Putamen (tissue), 1 donor: Measurements from ENCODE around the gene FAM83D.
A peak's percentile ranks its signal among the peaks of the same experiment; 100 is the strongest.

ENCODE experiments used
- DNase-seq: peaks from one replicate; pipeline ENCODE4 v3.0.0-alpha.2; 2016; ENCODE audit warnings: low spot score

Gene FAM83D

DNA sequence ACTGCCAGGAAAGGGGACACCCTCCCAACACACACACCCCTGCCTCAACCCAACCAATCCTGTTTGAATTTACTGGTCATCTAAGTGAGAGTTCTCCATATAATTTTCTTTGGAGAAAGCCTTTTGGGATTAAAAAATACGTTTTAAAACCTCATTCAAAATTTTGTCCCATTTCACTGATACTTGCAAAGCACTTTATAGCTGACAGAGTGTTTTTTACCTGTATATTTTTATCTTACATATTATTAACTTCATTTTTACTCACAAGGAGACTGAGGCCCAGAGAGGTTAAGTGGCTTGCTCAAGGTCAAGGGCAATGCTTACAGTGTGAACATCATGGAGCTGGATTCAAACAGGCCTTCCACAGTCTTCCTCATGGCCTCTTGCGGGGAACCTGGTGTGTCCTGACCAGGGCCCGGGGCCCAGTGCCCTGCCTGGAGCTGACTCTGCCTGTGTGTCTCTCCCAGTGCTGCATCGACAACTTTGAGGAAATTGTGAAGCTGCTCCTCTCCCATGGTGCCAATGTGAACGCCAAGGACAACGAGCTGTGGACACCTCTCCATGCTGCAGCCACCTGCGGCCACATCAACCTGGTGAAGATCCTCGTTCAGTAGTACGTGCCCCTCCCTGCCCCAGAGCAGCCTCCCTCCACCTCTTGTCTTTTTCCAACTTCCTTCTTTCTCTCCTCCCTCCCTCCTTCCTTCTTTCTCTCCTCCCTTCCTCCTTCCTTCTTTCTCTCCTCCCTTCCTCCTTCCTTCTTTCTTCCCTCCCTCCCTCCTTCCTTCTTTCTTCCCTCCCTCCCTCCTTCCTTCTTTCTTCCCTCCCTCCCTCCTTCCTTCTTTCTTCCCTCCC, 30.9 kb upstream of the FAM83D start:
- DNase-seq, result no peak

DNA sequence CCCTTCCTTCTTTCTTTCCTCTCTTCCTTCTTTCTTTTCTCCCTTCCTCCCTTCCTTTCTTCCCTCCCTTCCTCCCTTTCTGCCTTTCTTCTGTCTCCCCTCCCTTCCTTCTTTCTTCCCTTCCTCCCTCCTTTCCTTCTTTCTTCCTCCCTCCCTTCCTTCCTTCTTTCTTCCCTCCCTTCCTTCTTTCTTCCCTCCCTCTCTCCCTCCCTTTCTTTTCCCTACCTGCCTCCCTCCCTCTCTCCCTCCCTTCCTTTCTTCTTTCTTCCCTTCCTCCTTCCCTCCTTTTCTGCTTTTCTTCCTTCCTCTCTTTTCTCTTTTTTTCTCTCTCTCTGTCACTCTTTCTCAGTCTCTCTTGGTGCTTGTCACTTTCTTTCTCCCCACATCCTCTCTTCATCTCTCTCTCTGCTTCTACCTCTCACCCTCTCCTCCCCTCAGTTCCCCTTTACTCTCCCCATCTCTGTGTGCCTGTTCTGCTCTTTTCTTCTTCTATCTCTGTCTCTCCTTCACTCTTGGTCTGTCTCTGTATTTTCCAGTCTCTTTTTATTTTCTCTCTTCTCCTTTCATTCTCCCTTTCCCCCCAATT, 30.1 kb upstream of the FAM83D start:
- DNase-seq, result no peak

DNA sequence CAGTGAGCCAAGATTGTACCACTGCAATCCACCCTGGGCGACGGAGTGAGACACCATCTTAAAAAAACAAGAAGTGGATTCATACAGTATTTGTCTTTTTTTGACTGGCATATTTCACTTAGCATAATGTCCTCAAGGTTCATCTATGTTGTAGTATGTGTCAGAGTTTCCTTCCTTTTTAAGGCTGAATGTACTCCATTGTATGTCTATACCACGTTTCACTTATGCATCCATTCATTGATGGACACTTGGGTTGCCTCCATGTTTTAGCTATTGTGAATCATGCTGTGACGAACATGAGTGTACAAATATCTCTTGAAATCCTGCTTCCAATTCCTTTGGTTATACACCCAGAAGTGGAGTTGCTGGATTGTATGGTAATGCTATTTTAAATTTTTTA, 28.9 kb upstream of the FAM83D start:
- no peak for DNase-seq

DNA sequence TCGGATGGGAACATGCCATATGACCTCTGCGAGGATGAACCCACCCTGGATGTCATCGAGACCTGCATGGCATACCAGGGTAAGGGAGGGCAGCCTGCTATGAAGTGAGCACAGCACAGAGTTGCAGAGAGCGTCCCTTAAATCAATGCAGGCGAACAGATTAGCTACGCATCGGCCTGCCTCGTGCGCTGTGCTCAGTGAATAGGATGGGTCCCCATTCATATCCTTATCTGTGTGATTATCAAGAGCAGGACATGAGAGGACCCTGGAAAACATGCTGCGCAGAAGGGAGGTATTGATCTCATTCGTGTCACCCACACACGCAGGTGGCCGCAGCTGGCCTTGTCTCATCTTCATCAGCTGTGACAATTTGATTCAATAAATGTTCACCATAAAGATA, 25.6 kb upstream of the FAM83D start:
- no peak for DNase-seq

DNA sequence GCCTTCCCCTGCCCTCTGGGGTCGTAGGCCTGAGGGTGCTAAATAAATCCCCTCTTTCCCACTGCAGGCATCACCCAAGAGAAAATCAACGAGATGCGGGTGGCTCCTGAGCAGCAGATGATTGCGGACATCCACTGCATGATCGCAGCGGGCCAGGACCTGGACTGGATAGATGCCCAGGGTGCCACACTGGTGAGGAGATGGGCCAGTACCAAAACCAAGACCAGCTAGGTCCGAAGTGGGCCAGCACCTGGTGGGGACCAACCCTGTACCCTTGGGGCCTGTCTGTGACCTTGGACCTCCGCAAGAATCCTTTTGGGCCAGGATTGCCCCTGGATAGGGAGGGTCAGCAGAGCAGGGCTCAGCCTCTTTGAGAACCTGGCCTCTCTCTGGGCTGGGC, 23.6 kb upstream of the FAM83D start:
- no peak for DNase-seq

DNA sequence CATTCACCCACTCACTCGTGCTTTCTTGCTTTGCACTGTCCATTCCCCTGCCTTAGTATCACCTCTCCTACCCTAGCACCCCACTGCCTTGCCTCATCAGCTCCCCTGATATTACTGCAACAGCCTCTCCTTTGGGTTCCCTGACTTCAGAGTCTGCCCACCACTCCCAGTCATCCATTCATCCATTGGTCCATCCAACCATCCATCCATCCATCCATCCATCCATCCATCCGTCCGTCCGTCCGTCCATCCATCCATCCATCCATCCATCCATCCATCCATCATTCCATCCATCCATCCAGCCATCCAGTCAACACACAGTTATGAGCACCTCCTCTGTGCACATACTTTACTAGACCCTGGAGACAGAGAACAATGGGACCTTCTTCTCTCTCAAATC, 22.9 kb upstream of the FAM83D start:
- no peak for DNase-seq

DNA sequence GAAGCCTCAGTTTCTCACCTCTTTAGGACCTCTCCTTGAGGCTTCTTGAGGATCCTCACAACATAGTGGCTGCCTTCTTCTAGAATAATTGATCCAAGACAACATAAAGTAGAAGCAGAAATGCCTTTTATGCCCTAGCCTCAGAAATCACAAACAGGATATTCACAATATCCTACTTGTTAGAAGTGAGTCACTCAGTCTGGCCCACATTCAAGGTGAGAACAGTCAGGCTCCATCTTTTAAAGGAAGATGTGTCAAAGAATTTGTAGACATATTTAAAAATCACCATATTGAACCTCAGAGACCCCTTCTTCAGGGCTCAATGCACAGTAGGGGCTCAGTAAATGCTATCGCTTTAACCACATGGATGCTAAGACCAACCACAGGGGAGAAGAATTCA, 20.8 kb upstream of the FAM83D start:
- no peak for DNase-seq

DNA sequence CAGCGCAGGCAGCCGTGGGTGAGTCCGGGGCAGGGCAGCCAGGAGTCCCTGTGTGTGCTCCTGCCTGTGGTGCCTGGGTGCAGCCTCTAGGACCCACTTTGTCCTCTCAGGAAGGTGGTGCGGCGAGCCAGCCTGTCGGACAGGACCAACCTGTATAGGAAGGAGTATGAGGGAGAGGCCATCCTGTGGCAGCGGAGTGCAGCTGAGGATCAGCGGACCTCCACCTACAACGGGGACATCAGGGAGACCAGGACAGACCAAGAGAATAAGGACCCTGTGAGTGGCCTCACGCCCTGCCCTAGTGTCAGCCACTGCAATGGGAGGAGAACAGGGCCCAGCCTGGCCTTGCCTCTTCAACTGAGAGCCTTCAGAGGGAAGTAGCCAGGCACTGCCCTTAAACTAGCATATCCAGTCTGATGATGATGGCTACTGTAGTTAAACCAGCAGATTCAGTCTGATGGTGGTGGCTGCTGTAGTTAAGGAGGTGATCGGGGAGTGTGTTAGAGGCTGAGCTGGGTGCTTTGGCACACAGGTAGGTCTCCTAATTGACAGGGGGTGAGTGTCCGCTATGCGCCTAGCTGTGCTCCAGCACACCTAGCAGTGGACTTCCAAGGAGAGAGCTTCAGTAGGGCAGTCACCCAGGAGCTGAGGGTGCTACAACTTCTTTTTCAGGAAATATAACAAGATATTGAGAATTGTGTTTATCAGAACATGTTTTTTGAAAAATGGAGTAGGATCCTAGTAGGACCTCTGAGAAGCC, 18.1 kb upstream of the FAM83D start:
- DNase-seq, result no peak

DNA sequence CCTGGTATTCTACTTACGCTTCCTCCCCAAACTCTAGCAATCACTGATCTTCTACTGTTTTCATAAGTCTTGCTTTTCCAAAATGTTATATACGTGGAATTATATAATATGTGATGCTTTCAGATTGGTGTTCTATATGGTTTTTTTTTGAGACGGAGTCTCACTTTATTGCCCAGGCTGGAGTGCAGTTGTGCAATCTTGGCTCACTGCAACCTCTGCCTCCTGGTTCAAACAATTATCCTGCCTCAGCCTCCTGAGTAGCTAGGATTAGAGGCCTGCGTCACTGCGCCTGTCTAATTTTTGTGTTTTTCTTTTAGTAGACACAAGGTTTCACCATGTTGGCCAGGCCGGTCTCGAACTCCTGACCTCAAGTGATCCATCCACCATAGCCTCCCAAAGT, 10.9 kb upstream of the FAM83D start:
- no peak for DNase-seq

DNA sequence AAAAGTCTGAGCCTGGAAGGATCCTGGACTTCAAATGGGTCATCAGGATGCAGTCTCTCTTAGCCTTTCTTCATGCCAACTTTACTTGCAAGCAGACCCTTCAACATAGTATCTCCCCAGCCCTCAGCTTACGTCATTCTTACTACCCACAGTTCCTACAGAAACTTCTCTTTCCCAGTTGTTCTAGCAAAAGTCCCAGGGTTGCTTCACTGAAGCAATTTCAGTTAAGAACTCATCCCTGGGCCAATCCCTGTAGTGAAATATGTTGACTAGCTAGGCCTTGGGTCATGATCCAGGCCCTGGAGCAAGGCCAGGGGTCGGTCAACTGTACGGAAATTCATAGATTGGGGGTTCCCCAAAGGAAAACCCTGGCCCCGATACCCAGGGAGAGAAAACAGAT, 8.6 kb upstream of the FAM83D start:
- DNase-seq, result no peak

DNA sequence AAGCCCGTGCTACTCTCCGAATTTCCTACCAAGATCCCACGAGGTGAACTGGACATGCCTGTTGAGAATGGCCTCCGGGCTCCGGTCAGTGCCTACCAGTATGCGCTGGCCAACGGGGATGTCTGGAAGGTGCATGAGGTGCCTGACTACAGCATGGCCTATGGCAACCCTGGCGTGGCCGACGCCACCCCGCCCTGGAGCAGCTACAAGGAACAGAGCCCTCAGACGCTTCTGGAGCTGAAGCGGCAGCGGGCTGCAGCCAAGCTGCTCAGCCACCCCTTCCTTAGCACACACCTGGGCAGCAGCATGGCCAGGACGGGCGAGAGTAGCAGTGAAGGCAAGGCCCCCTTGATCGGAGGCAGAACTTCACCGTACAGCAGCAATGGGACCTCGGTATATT, 8.0 kb upstream of the FAM83D start:
- DNase-seq, result no peak

DNA sequence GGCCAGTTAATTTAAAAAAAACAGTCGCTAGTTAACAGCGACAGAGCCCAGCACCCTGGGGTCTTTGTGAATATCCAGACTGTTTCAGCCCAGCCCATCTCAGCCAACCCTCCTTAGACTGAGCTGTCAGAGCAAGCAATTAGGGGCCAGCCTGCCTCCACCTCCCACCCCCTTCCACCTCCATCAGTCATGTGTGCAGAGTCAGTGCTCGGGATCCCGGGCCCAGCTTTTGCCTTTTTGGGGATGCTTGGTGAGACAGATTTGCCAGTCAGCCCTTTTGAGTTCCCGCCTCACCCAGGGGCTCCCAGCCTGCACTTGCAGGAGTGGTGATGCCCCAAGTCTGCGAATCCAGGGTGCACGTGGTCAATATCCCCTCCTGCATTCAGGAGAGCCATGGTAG, 6.5 kb upstream of the FAM83D start:
- peak; percentile 35 for DNase-seq

DNA sequence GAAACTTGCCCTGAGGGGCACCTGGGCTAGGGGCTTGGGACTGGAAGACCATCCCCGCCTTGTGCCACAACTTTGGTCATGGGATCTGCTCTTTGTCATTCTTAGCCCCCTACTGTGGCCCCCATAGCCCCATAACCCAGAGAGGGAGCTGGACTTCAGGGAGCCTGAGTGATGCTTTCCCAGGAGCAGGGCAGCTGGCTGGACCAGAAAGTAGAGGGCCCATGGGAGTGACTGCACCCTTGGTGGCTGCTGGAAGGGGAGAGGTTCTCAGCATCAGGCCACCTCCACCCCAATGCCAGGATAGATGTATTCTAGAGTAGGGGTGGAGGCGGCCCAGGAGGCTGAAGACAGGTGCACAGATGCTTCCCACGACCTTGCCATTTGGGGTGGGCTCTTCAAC, 5.8 kb upstream of the FAM83D start:
- no peak for DNase-seq

DNA sequence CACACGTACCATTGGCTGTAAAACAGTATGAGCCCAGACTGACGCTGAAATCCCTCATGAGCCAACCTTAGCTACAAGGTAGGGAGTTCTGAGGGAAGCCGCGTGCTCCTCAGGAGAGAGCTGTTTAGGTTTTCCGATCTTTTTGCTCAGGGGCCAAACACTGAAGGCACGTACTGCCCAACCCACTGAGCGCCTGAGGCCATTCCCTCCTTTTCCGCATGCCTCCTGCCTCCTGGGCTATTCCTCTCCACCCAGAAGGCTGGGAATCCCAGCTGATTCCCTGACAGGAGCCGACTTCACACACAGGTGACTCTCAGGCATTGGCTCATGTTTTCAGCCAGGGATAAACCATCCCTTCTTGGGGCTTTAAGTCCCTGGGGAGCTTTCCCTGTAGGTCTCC, 5.4 kb upstream of the FAM83D start:
- no peak for DNase-seq

DNA sequence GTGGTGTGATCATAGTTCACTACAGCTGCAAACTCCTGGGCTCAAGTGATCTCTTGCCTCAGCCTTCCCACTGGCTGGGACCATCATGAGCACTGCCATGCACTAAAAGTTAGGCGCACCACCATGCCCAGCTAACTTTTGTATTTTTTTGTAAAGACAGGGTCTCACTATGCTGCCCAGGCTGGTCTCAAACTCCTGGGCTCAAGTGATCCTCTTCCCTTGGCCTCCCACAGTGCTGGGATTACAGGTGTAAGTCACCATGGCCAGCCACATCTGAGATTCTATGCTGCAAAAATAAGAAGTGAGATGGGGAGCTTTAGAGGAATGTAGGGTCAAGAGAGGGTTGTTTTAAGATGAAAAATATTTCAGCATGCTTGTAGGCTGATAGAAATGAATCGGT, 1.5 kb upstream of the FAM83D start:
- DNase-seq, result no peak

DNA sequence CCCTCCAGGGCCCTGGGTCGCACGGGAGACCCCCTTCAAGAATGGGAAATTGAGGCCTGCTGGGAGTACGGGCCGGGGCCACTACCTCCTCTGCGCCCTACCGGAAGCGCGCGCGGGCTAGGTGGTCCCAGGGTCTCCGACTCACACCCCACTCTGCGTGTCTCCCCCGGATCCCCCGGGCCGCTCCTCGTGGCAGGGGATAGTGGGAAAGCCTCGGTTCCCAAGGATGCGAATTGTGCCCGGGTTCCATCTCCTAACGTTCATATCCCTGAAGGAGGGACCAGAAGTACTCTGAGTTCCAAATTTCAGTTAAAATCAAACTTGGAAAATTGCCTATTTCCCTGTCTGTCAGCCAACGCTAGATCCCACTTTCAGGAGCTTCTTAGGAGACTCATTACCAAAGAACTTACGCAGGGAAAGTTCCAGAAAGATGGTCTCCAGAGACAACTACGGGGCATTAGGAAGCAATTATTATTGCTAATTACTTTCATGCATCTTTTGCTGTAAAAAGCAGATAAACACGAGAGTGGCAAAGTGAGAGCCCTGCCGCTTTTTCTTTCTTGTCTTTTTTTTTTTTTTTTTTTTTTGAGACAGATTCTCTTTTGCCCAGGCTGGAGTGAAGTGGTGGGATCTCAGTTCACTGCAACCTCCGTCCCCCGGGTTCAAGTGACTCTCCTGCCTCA, 858 bp downstream of the FAM83D start:
- no peak for DNase-seq

DNA sequence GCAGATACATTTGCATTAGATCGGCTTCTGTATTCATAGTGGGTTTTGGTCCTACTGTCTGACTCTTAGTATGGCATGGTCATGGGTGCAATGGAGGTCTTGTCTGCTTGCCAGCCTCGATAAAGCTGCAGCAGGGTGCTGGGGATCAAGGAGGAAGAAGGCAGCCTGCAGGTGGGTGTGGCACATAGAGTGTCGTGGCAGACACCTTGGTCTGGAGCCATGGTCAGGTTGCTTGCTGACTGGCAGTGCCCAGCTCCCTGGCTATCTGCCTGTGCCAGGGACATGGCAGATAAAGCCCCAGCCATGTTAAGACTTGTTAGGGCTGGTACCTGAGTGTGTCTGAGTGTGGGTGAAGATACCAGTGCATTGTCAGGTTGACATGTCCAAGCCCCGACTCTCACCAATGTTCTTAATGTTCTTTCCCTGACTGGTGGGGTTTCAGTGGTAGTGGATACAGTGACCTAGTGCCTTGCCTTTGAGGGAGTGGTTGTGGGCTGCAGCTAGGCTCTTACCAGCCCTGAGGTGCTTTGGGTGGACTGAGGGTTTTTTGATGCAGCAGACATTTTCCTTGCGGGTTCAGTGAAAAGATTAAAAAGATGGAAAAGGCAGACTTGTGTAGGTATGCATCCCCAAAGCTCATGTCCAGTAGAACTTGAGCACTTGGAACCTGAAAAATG, 1.8 kb downstream of the FAM83D start:
- DNase-seq, result no peak

DNA sequence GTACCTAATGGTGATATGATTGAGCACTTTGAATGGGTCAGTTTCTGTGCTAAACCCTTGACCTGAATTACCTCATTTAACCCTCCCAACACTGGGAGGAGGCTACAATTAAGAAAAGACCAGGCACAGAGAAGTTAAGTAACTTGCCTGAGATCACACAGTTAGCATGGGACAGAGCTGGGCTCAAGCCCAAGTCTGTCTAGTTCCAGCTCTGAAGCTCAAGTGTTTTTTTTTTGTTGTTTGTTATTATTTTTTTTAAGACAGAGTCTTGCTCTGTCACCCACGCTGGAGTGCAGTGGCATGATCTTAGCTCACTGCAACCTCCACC, 4.0 kb downstream of the FAM83D start:
- DNase-seq, result no peak

DNA sequence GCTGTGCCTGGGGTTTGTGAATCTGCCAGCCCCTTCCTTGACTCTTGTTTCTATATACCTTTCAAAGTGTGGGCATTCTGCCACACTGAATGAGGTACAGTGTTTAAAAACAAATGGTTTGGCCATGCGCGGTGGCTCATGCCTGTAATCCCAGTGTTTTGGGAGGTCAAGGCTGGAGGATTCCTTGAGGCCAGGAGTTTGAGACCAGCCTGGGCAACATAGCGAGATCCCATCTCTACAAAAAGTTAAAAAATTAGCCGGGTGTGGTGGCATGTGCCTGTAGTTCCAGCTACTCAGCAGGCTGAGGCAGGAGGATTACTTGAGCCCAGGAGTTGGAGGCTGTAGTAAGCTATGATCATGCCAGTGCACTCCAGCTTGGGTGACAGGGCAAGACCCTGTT, 5.8 kb downstream of the FAM83D start:
- no peak for DNase-seq

DNA sequence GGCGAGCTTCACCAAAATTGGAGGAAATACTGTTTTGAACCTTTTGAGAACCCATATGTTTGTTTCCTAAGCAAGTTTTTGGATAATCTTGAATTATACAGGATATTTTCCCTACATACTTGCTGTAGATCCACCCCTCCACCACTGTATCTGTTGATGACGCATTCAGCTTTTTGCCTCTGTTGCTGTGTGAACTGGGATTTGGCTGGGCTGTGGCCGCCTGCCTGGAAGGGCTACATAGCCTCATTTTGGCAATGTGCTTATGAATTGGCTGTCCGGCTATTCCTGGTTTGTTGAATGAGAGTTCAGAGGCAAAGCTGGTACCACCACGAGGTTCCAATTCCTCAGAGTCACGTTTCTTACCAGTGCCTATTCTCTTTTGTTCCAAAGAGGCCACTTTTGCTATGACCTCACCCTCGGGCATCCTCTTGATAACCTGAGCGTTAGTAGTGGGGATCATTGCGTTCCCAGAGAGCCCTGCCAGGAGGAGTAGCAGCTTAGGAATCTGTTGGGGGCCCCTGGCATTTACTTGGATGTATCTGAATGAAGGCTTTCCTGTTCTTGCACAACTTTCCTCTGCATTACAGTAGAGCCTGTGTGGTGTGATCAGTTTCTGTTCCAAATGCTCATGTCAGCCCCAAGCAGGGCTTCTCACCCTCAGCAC, 6.4 kb downstream of the FAM83D start:
- DNase-seq, result no peak

DNA sequence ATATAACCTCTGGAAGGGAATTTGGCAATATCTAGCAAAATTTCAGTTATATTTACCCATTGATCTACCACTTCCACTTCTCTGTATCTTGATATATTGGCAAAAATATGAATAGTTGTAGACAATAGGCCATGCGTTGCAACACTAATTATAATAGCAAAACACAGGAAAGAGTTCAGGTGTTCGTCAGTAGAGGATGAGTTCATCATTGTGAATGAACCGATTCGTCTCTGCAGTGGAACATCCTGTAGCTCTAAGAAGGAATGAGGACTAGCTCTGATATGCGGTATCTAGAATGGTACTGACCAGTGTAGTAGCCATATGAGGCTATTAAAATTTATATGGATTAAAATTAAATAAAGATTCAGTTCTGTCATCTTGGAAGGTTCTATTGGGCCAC, 8.3 kb downstream of the FAM83D start:
- no peak for DNase-seq

DNA sequence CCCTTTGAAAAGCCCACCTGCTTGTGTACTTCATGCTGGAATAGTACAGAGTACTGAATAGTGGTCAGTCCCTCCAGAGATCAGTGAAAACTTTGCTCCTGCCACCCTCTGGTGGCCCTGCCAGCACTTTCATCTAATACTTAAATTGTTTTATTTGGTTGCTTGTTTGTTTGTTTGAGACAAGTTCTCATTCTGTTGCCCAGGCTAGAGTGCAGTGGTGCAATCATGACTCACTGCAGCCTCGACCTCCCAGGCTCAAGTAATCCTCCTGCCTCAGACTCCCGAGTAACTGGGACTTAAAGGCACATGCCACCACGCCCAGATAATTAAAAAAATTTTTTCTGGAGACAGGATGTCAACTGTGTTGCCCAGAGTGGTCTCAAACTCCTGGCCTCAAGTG, 9.1 kb downstream of the FAM83D start:
- no peak for DNase-seq
